ENCODE results near the gene GPR141. TPM values are rescaled to one million over a fixed set of nuclear protein-coding genes. Genes with fewer than 3 reads are reported as not detected.

Gene GPR141
- total RNA-seq, 1 experiment from 2014 or later, result not detected

DNA sequence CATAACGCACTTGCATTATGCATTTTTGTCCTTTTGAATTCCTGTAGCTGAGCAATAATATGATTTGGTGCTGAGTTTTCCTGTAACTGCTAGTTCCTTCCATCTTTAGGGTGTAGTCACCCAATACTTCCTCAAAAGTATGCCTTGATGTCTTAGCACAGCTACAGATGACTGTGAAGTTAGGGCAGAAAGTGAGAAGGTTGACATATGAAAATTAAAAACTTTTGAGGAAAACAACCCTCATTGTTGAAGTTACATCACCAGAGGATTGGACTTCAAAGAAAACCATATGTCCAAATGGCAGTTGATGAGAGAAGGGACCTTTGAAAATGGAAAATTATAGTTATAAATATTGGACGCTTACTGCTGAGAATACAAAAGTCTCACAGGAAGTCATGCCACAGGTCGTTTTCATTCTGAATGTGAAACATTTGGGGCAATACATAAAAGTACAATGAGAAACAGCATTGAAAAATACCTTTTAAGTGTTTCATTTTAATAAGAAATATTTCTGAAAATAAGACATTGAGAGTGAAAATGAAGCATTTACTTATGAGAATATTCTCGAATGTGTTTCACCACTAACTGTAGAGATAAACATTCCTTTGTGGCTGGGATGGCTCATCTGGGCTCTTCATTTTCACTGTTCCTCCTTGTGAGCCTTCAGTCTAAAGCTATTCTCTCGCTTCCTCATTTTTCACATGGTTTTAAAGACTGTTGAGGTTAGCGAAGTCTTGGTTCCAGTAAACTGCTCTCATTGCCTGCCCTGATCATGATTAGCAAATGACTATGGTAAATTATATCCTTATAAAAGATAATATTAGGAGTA lies 103.4 kb downstream of the GPR141 start:
- Histone ChIP-seq H2AFZ (ENCODE audit: low read length) (no peak overlapping the region), H3K79me2 (ENCODE audit: low read length) (no peaks in the 10 kb centered on the region), H3K9ac (ENCODE audit: low read length) (no peak overlapping the region), H3K27me3 (ENCODE audit: low read length) (no peaks in the 10 kb centered on the region), H3K36me3 (ENCODE audit: low read depth, low read length) (no peaks in the 10 kb centered on the region), H3K9me2 (replicated peaks; ENCODE audit: low read length) (no peaks in the 10 kb centered on the region), H3K4me1 (ENCODE audit: insufficient read depth, low read length) (no peaks in the 10 kb centered on the region), H3K9me3 (ENCODE audit: low read length) (no peaks in the 10 kb centered on the region), H3F3A (ENCODE audit: low read length, unreplicated experiment) (no peaks in the 10 kb centered on the region), H4K20me1 (ENCODE audit: low read length) (no peaks in the 10 kb centered on the region), H3K4me2 (ENCODE audit: low read length) (no peak overlapping the region), H3K4me3 (ENCODE audit: low read length) (no peak overlapping the region), H3K27ac (ENCODE audit: low read length) (no peak overlapping the region)
- intact Hi-C loops (cut with micrococcal nuclease), result no loop called here
- no TSS peak for BruUV-seq (replicated peaks)
- CTCF ChIA-PET, result no interaction called here
- DNase-seq (no peak), ATAC-seq (no peak)
- no peak for TF ChIP-seq EZH2 (IDR thresholded peaks at IDR 0.05; ENCODE audit: low read length, unreplicated experiment)
- POLR2A ChIA-PET (ENCODE audit: unreplicated experiment), result no interaction called here

Other genes starting within 250 kb of the GPR141 start
- gene ELMO1, start 234.9 kb upstream of the GPR141 start, total RNA-seq (2014; rRNA removed), result not detected in 2 replicates
- gene NME8, start 164.8 kb downstream of the GPR141 start, total RNA-seq (2014; rRNA removed), result not detected in 2 replicates
- not detected in 2 replicates for gene SFRP4, start 233.1 kb downstream of the GPR141 start, total RNA-seq (2014; rRNA removed)
- gene EPDR1, start 236.9 kb downstream of the GPR141 start, total RNA-seq (2014; rRNA removed), result 22.7 and 26.6 TPM in 2 replicates